ENCODE measurements around the gene TMEM139.

DNA sequence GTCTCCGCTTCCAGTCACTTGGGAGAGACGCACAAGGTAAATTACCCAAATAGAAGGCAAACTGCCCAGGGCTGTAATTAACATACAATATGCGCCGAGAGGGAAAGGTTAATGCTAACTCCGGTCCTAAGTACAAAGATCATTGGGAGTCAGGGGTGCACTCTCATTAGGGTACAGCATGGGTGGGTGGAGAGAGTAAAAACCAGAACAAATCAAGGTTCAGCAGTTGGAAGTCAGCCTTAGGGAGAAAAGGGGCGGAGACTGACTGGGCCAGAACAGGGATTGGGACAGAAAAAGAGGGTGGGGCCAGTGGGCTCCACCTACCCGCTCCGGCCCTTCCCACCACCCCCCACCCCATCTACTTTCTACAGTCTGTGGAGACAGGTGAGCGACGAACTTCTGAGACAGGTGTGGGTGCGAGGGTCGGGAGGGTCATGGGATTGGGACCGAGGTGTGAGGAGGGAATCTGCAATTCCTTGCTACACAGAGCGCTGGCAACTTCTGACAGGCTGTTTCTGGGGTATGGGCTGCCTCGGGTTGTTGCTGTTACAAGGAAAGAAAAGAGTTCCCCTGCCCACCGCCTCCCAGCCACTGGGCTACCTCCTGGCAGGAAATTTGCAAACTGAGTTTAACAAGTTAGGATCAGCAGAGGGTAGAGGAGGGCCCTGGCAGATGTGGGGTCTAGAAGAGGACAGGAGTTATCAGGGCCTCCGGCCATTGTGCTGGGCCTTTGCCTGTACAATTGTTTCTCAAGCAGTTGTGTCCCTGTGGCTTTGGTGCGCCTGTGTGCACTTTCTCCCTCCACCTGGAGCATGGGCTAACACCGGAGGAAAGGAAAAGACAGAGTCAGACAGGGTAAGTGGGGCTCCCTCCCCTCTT, at the start of gene TMEM139:
- TF ChIP-seq POLR2A (IDR thresholded peaks at IDR 0.05) (no peak), CTCF (IDR thresholded peaks at IDR 0.05) (no peak)

All from testis (tissue), 2 donors.